HG03045 (cell line): Measurements from ENCODE around the gene GP9.

Experiments
- ATAC-seq: cut with Tn5 transposase; IDR thresholded peaks from one replicate; pipeline ENCODE4 v1.9.1; 2021; ENCODE audit warnings: mild to moderate bottlenecking, moderate library complexity; ENCODE audit not compliant: unreplicated experiment

GP9 gene

GRCh38 chr3:129027544-129027880 is 33.1 kb upstream of the GP9 start:
- no peak for ATAC-seq

- no peak for ATAC-seq
Observed at GRCh38 chr3:129028866-129029265, 31.7 kb upstream of the GP9 start.

GRCh38 chr3:129030611-129031010 is 30.0 kb upstream of the GP9 start:
- ATAC-seq: no peak

GRCh38 chr3:129031476-129032215 is 28.9 kb upstream of the GP9 start:
- no peak for ATAC-seq

GRCh38 chr3:129032716-129033115 is 27.9 kb upstream of the GP9 start:
- ATAC-seq: no peak

GRCh38 chr3:129033151-129033550 is 27.4 kb upstream of the GP9 start:
- ATAC-seq: no peak

GRCh38 chr3:129033633-129034321 is 26.8 kb upstream of the GP9 start:
- no peak for ATAC-seq

GRCh38 chr3:129034642-129035041 is 25.9 kb upstream of the GP9 start:
- no peak for ATAC-seq

- ATAC-seq: no peak
Observed at GRCh38 chr3:129035360-129036221, 25.0 kb upstream of the GP9 start.

- ATAC-seq: no peak
Observed at GRCh38 chr3:129036222-129037092, 24.1 kb upstream of the GP9 start.

- no peak for ATAC-seq
Observed at GRCh38 chr3:129037093-129037419, 23.5 kb upstream of the GP9 start.

GRCh38 chr3:129038121-129038855 is 22.3 kb upstream of the GP9 start:
- no peak for ATAC-seq

- no peak for ATAC-seq
Observed at GRCh38 chr3:129039271-129040038, 21.1 kb upstream of the GP9 start.

- ATAC-seq: no peak
Observed at GRCh38 chr3:129040039-129040336, 20.6 kb upstream of the GP9 start.

- no peak for ATAC-seq
Observed at GRCh38 chr3:129040579-129041300, 19.8 kb upstream of the GP9 start.

- no peak for ATAC-seq
Observed at GRCh38 chr3:129045675-129046036, 14.9 kb upstream of the GP9 start.

GRCh38 chr3:129046037-129046731 is 14.4 kb upstream of the GP9 start:
- no peak for ATAC-seq

- ATAC-seq: no peak
Observed at GRCh38 chr3:129046732-129047552, 13.6 kb upstream of the GP9 start.
